Activated T-helper 2 cell treated with anti-CD3 and anti-CD28 coated beads, Interferon-gamma antibody, Interleukin-2, Interleukin-4, amounts not matched to agents 10 μg/mL and 5 μg/mL and 100 μg/mL, durations not matched to agents 14 hours and 24 hours and 36 hours (primary cell): ENCODE results near the gene KRTAP5-5. TPM values are rescaled to one million over a fixed set of nuclear protein-coding genes. Genes with fewer than 3 reads are reported as not detected.
"Not testable (repeated sequence)": the region's sequence is repeated elsewhere in the genome, so short reads cannot be mapped to it uniquely, and the experiment has no call there.

Experiments
- DNase-seq: peaks from one replicate; pipeline ENCODE4 v3.0.0; 2021; ENCODE audit warnings: low spot score
- H3K27ac Mint-ChIP-seq: one replicate; pipeline ENCODE4 v1.8.0; 2021; ENCODE audit warnings: mixed read lengths
- H3K27me3 Mint-ChIP-seq: one replicate; pipeline ENCODE4 v1.8.0; 2021; ENCODE audit warnings: low read depth, mixed read lengths
- H3K36me3 Mint-ChIP-seq: one replicate; pipeline ENCODE4 v1.8.0; 2021; ENCODE audit warnings: low read depth, mixed read lengths
- H3K4me1 Mint-ChIP-seq: one replicate; pipeline ENCODE4 v1.8.0; 2021; ENCODE audit warnings: low read depth, mixed read lengths
- H3K4me3 Mint-ChIP-seq: one replicate; pipeline ENCODE4 v1.8.0; 2021; ENCODE audit warnings: low read depth, mild to moderate bottlenecking, moderate library complexity, mixed read lengths
- H3K9me3 Mint-ChIP-seq: one replicate; pipeline ENCODE4 v1.8.0; 2021; ENCODE audit warnings: mixed read lengths
- intact Hi-C: fragments of 100-400 bp; cut with micrococcal nuclease; formaldehyde crosslinking; loops from one replicate; pipeline ENCODE4 v1.15.1; 2023
- total RNA-seq: library from RNA; stranded (reverse); gene quantifications from 2 replicates; pipeline ENCODE4 v1.2.3, GENCODE V29; 2022

KRTAP5-5 gene
- total RNA-seq, 1 donor from 2014 or later, result not detected

DNA sequence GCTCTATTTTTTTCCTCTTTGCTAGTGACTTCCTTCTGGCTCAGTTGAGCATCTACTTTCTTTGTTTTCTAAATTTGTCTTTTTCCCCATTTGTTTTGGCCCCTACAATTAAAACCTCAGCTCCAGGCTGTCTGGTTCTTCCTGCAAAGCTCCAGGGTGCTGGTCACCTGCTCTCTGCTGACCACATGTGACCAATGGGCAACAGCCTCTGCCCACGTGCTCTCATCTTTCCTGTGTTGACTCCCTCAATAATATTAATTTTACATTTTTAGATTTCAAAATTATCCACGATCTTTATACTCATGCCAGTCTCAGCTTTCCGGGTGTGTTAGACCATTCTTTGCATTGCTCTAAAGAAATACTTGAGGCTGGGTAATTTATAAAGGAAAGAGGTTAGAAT lies 31.2 kb upstream of the KRTAP5-5 start:
- H3K27ac Mint-ChIP-seq, H3K36me3 Mint-ChIP-seq, DNase-seq, H3K4me3 Mint-ChIP-seq, H3K4me1 Mint-ChIP-seq, H3K9me3 Mint-ChIP-seq, intact Hi-C loops: not testable (repeated sequence)
- peaks cover 58% of the 10 kb centered on the region for H3K27me3 Mint-ChIP-seq

DNA sequence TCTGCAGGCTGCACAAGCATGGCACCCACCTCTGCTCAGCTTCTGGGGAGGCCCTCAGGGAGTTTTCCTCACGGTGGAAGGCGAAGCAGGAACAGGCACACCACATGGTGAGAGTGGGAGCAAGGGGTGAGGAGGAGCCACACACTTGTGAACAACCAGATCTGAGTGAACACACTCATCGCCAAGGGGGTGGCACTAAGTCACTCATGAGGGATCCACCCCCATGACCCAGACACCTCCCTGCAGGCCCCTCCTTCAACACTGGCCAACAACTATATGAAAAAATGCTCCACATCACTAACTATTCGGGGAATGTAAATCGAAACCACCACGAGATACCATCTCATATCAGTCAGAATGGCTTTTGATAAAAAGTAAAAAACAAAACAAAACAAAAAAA lies 30.8 kb upstream of the KRTAP5-5 start:
- Mint-ChIP-seq H3K27me3 (peaks cover 60% of the 10 kb centered on the region), H3K4me1 (no peaks in the 10 kb centered on the region), H3K27ac (no peak overlapping the region), H3K9me3 (no peaks in the 10 kb centered on the region), H3K4me3 (no peak overlapping the region), H3K36me3 (no peaks in the 10 kb centered on the region)
- intact Hi-C loops, result no loop called here
- DNase-seq, result no peak

DNA sequence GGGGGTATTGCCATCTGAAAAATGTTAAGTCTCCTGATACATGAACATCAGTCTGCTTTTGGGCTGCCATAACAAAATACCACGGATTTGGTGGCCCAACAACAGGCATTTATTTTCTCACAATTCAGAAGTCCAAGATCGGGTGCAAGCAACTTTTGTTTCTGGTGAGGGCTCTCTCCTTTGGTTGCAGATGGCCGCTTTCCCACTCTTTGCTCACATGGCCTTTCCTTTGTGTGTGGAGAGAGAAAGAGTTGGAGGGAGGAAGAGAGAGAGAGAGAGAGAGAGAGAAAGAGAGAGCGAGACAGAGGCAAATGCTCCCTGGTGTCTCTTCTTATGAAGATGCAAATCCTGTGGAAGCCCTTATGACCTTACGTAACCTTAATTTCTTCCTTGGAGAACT lies 28.9 kb upstream of the KRTAP5-5 start:
- H3K4me1 Mint-ChIP-seq, result no peaks in the 10 kb centered on the region
- DNase-seq, result no peak
- H3K36me3 Mint-ChIP-seq, result no peaks in the 10 kb centered on the region
- no peak overlapping the region for H3K27ac Mint-ChIP-seq
- no peak overlapping the region for H3K4me3 Mint-ChIP-seq
- intact Hi-C loops, result no loop called here
- H3K27me3 Mint-ChIP-seq, result peaks cover 47% of the 10 kb centered on the region
- H3K9me3 Mint-ChIP-seq, result no peaks in the 10 kb centered on the region

DNA sequence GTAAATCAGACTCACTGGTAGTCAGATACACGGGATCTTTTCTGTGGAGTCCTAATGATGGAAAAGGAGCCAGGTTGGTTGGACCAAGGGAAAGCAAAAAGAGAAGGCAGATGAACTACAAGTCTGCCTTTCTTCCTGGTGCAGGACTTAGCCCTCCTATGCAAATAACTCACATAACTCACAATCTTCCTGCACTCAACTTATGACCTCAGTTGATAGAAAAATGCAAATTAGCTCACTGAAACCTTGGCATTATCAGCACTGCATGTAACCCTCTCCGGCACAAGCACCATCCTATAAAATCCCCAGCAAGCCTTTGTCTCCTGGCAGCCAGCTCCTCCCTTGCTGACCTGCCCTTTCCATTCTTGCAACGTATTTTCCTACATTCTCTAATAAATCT lies 27.9 kb upstream of the KRTAP5-5 start:
- H3K27ac Mint-ChIP-seq, H3K9me3 Mint-ChIP-seq, H3K4me3 Mint-ChIP-seq, intact Hi-C loops, H3K36me3 Mint-ChIP-seq, DNase-seq, H3K4me1 Mint-ChIP-seq: not testable (repeated sequence)
- H3K27me3 Mint-ChIP-seq, result peaks cover 38% of the 10 kb centered on the region

DNA sequence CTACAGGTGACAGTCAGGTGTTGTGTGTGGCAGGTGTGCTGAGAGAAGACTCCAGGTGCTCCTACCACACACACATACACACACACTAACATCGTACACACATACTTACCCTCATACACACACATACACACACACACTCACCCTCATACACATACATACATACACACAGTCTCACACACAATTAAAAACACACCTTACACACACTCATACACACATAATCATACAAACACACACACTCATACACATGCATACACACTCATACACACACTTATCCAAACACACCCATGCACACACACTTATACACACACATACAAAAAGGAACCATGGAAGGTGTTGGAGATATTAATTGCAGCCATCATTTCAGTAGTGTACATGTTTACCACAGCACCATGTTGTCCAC lies 25.9 kb upstream of the KRTAP5-5 start:
- H3K27ac Mint-ChIP-seq, result no peak overlapping the region
- H3K9me3 Mint-ChIP-seq, result no peaks in the 10 kb centered on the region
- no peaks in the 10 kb centered on the region for H3K4me1 Mint-ChIP-seq
- H3K27me3 Mint-ChIP-seq, result peaks cover 38% of the 10 kb centered on the region
- H3K36me3 Mint-ChIP-seq, result no peaks in the 10 kb centered on the region
- no peak for DNase-seq
- intact Hi-C loops, result no loop called here
- no peak overlapping the region for H3K4me3 Mint-ChIP-seq

DNA sequence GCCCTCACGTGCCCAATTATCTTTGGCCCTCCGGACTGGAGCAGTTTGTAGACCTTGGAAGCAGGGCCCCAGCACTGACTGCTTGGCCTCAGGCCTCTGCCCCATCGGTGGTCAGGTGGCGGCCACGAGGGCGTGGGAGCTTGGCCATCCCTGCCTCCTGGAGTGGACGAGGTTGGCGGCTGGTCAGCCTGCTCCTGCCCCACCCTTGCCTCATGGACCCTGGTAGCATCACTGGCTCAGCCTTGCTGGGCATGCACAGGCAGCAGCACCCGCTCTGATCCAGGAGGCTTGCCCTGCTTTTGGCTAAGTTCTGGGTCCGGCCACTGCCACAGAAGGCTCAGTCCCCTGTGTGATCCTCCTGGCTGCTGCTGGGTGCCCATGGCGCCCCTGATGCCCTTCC lies 25.4 kb upstream of the KRTAP5-5 start:
- H3K27me3 Mint-ChIP-seq, result peaks cover 34% of the 10 kb centered on the region
- no peaks in the 10 kb centered on the region for H3K4me1 Mint-ChIP-seq
- intact Hi-C loops, result no loop called here
- no peak for DNase-seq
- no peaks in the 10 kb centered on the region for H3K36me3 Mint-ChIP-seq
- no peak overlapping the region for H3K27ac Mint-ChIP-seq
- no peak overlapping the region for H3K4me3 Mint-ChIP-seq
- H3K9me3 Mint-ChIP-seq, result no peaks in the 10 kb centered on the region

DNA sequence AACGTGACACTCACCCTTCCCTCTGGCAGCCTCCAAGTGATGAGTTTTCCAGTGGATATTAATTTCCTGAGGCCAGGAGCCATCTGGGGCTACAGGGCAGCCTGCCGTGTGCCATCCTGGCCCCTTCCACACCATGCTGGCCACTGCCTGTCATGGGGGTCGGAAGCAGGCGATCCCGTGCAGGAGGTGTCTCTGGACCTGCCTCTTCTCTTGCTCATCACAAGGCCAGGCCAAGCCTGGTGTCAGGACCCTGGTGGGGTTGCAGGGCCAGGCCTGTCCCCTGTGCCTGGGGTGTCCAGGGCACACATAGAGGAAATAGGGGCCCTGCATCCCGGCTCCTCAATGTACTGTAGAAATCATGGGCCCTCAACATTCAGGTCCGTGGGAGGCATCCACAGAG lies 24.9 kb upstream of the KRTAP5-5 start:
- Mint-ChIP-seq H3K27ac (no peak overlapping the region), H3K4me1 (no peaks in the 10 kb centered on the region)
- intact Hi-C loops, result no loop called here

DNA sequence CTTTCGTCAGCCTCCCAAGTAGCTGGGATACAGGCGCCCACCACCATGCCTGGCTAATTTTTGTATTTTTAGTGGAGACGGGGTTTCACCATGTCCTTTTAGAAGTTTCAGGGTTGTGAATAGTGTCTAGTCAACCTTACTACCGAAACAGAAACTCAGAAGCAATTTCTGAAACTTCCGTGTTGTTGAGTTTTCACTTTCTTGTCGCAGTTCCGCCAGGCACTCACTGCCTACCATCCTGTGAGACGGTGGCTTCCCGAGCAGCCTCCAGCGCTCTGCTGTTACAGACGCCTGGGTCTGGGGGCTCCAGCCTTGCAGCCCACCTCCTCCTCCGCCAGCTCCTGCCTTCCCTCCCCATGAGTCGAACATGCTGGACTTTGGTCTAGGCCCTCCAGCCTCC lies 23.7 kb upstream of the KRTAP5-5 start:
- H3K9me3 Mint-ChIP-seq, H3K27ac Mint-ChIP-seq, intact Hi-C loops, H3K4me3 Mint-ChIP-seq, H3K4me1 Mint-ChIP-seq, H3K36me3 Mint-ChIP-seq, DNase-seq: not testable (repeated sequence)
- peaks cover 19% of the 10 kb centered on the region for H3K27me3 Mint-ChIP-seq

More for the DNA sequence above, 24.9 kb upstream of the KRTAP5-5 start:
- Mint-ChIP-seq H3K9me3 (no peaks in the 10 kb centered on the region), H3K36me3 (no peaks in the 10 kb centered on the region), H3K4me3 (no peak overlapping the region), H3K27me3 (peaks cover 30% of the 10 kb centered on the region)
- DNase-seq, result no peak

DNA sequence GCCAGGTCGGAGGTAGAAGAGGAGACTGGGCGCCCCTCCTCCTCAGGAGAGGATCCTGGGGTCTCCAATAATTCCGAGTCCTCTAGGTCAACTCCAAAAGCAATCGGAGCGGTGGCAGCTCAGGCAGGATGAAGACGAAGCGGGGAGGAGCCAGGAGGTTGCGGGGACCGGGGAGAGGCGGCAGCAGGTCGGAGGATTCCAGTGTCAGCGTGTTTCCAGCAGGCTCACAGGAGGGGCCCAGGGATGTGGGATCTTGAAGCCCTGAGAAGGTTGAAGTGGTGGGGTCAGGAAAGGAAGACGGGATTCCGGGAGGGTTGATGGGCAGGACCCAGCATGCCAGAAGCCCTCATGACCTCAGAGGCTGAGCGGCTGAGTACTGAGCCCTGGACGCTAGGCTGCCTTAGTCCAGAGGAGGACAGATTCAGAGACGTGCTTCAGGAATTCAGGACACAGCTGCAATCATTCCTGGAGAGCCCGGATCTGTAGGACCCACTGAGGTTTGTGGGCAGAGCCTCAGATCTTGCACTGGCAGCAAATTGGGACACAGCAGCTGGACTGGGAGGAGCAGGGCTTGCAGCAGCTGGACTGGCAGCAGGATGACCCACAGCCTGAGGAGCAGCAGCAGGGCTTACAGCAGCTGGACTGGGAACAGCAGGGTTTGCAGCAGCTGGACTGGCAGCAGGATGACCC lies 22.3 kb upstream of the KRTAP5-5 start:
- DNase-seq, H3K4me3 Mint-ChIP-seq, H3K27ac Mint-ChIP-seq, H3K4me1 Mint-ChIP-seq, H3K36me3 Mint-ChIP-seq, H3K9me3 Mint-ChIP-seq, intact Hi-C loops: not testable (repeated sequence)
- H3K27me3 Mint-ChIP-seq, result peaks cover 10% of the 10 kb centered on the region

DNA sequence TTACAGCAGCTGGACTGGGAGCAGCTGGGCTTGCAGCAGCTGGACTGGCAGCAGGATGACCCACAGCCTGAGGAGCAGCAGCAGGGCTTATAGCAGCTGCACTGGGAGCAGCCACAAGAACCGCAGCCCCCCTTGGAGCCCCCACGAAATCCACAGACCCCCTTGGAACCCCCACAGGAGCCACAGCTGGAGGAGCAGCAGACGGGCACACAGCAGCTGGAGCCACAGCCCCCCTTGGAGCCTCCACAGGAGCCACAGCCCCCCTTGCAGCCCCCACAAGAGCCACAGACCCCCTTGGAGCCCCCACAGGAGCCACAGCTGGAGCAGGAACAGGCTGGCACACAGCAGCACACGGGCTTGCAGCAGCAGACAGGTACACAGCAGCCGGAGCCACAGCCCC lies 21.7 kb upstream of the KRTAP5-5 start:
- H3K36me3 Mint-ChIP-seq, H3K4me1 Mint-ChIP-seq, H3K27ac Mint-ChIP-seq, H3K9me3 Mint-ChIP-seq, intact Hi-C loops, DNase-seq, H3K4me3 Mint-ChIP-seq: not testable (repeated sequence)
- H3K27me3 Mint-ChIP-seq, result peaks cover 10% of the 10 kb centered on the region

DNA sequence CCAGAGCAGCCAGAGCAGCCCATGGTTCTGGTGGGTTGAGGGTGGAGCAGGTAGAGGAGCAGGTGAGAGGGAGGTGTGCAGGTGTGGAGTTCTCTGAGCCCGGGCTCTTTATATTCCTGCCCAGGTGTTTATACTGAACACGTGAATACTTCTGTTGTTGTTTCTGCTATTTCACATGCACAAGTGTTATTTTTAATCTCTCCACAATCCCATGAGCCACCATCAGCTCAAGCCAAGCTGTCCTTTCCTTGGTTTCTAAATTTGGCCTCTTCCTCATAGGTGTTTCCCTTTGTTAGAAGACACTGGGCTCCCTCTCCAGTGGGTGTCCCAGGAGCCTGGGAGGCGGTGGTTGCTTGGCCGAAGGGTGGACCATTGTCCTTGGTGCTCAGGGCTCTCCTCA lies 21.2 kb upstream of the KRTAP5-5 start, which contains the start of gene KRTAP5-3:
Gene KRTAP5-3 (minus strand): TSS at position 101 of the 400 bp plus-strand sequence. CDS start 78 bp downstream, at position 23.
- no peaks in the 10 kb centered on the region for H3K36me3 Mint-ChIP-seq
- intact Hi-C loops, result no loop called here
- no peak within 1 kb of the TSS for H3K4me3 Mint-ChIP-seq

DNA sequence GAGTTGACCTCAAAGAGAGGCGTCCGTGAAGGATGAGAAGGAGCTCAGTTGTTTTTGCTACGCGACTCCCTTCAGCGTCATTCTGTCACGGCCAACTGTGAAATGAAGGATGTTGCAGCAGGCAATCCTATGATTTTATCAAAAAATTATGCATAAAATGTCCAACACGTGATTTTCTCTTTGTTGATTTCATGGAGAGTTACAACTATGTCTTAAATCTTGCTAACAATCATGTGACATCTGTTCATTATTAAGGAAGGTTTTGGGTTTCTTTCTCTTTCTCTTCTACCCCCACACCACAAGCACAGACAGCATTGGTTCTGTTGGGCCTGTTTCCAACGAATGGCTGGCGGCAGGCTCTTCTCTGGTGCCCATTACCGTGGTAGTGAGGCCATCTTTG lies 11.3 kb upstream of the KRTAP5-5 start:
- Mint-ChIP-seq H3K9me3 (no peaks in the 10 kb centered on the region), H3K36me3 (no peaks in the 10 kb centered on the region), H3K27ac (no peak overlapping the region), H3K4me1 (peaks cover 3% of the 10 kb centered on the region), H3K27me3 (peaks cover 3% of the 10 kb centered on the region), H3K4me3 (no peak overlapping the region)
- intact Hi-C loops, result no loop called here
- DNase-seq, result no peak

More for the DNA sequence above, 21.2 kb upstream of the KRTAP5-5 start, which contains the start of gene KRTAP5-3:
- no peaks in the 10 kb centered on the region for H3K4me1 Mint-ChIP-seq
- H3K27me3 Mint-ChIP-seq, result peaks cover 7% of the 10 kb centered on the region
- no peak for DNase-seq
- no peaks in the 10 kb centered on the region for H3K9me3 Mint-ChIP-seq
- no peak within 1 kb of the TSS for H3K27ac Mint-ChIP-seq

DNA sequence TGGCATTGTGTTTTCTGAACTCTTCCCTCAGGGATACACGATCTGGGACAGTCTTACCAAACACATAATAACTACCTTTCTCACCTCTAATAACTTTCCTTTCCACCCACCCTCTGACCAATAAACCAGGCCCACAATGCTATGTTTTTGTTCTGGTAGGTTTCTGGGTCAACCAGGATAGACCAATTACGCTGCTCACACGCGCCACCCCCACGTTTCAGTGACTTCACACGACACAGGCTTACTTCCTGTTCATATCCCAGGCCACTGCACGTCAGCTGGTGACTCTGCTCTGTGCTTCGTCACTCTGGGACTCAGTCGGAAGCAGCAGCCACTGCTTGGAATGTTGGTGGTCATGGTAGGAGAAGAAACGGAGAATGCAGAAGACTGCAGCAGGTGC lies 10.1 kb upstream of the KRTAP5-5 start:
- Mint-ChIP-seq H3K4me3 (no peak overlapping the region), H3K27ac (no peak overlapping the region), H3K27me3 (peaks cover 3% of the 10 kb centered on the region), H3K9me3 (no peaks in the 10 kb centered on the region), H3K4me1 (peaks cover 3% of the 10 kb centered on the region), H3K36me3 (no peaks in the 10 kb centered on the region)
- no peak for DNase-seq
- intact Hi-C loops, result no loop called here

DNA sequence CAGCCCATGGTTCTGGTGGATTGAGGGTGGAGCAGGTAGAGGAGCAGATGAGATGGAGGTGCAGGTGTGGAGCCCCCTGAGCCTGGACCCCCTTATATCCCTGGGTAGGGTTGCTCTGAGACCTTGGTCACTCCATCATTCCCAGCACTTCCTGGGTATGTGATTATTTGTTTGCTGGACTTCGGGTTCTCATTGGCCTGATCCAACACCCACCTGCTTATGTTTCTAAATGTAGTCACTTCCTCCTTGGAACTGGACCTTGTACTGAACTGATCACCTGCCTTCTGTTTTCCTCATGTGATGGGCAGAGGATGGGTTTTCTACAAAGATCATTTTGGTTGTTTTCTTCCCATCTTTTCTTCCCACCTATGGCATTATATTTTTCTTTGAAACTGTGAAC lies 7.5 kb upstream of the KRTAP5-5 start, which contains the start of gene KRTAP5-4:
Gene KRTAP5-4 (minus strand): TSS at position 53 of the 400 bp plus-strand sequence. CDS start 45 bp downstream, at position 8.
- H3K27me3 Mint-ChIP-seq, result peaks cover 3% of the 10 kb centered on the region
- intact Hi-C loops, result no loop called here
- no peak within 1 kb of the TSS for H3K27ac Mint-ChIP-seq
- H3K36me3 Mint-ChIP-seq, result no peaks in the 10 kb centered on the region
- peaks cover 3% of the 10 kb centered on the region for H3K4me1 Mint-ChIP-seq
- H3K4me3 Mint-ChIP-seq, result no peak within 1 kb of the TSS
- H3K9me3 Mint-ChIP-seq, result no peaks in the 10 kb centered on the region
- no peak for DNase-seq
